Measurements from ENCODE around the gene ACSM6. TPM values are rescaled to one million over a fixed set of nuclear protein-coding genes. Genes with fewer than 3 reads are reported as not detected.

The ACSM6 gene
- total RNA-seq, 1 experiment from 2014 or later = not detected

DNA sequence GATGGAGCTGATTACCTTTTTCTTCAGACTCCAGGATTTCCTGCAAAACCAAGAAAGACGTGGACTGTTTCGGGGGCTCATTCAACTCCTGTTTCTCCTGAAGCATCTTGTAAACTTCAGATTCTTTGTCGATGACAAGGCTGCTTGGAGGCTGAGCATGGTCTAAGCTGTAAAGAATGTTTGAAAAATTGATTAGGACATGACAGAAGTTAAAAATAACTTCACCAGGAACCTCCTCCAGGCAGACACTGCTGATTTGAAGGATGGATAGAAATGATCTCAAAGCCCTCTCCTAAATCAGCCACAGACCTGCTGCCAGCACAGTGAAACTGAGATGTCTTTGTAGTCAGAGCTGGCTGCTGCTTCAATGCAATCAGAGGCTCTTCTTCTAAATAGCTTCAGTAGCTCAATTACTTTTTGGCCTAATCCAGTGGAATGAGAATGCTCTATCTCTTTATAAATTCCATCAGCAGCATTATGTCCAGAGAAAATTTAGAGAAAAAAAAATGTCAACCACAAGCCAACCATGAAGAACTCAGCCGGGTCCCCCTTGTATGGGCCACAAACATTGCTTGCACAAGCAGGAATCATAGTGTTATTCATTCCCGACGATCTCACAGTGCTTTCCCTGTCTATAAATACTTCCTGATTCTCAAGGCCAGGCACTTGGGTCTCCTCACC lies 53.3 kb downstream of the ACSM6 start:
- DNase-seq = no peak
- Histone ChIP-seq H3K27me3 (ENCODE audit: insufficient read depth, low read length) (no peaks in the 10 kb centered on the region), H3K79me2 (ENCODE audit: insufficient read depth, low read length) (no peaks in the 10 kb centered on the region), H3T11ph (ENCODE audit: low read length) (no peak overlapping the region), H2BK15ac (ENCODE audit: low read depth, low read length) (no peak overlapping the region), H3K9me3 (ENCODE audit: control insufficient read depth, low read depth, low read length) (no peaks in the 10 kb centered on the region), H2BK5ac (ENCODE audit: insufficient read length, low read length) (no peak overlapping the region), H2BK20ac (ENCODE audit: low read depth, low read length, poor library complexity, severe bottlenecking) (no peak overlapping the region), H4K20me1 (ENCODE audit: control insufficient read depth, insufficient read depth, insufficient read length) (no peaks in the 10 kb centered on the region), H2AK5ac (ENCODE audit: insufficient read length, low read length) (no peak overlapping the region), H3K23me2 (ENCODE audit: insufficient read length, low read depth, low read length, poor library complexity, severe bottlenecking) (no peaks in the 10 kb centered on the region), H3K23ac (ENCODE audit: insufficient read length, low read depth, low read length) (no peak overlapping the region), H4K8ac (replicated peaks; ENCODE audit: insufficient read length, low read depth, low read length) (no peak overlapping the region), H3K4me2 (ENCODE audit: insufficient read depth, insufficient read length, low read length) (no peak overlapping the region), H4K5ac (ENCODE audit: insufficient read length, low read depth, low read length) (no peak overlapping the region), H3K4ac (ENCODE audit: low read depth, low read length) (no peak overlapping the region), H3K18ac (ENCODE audit: insufficient read length, low read depth, low read length) (no peak overlapping the region), H3K4me1 (ENCODE audit: insufficient read depth, low read length) (peaks cover 5% of the 10 kb centered on the region; the same call in 1 of the 2 replicates), H3K14ac (ENCODE audit: insufficient read depth, low read length) (no peak overlapping the region), H3K56ac (ENCODE audit: insufficient read length, low read depth, low read length) (no peak overlapping the region), H4K91ac (ENCODE audit: insufficient read length, low read depth, low read length) (no peak overlapping the region), H2BK12ac (ENCODE audit: insufficient read length, low read depth, low read length) (no peak overlapping the region), H3K27ac (ENCODE audit: insufficient read length, low read depth, low read length) (no peak overlapping the region), H2BK120ac (ENCODE audit: low read depth, low read length, poor library complexity, severe bottlenecking) (no peak overlapping the region), H3K9ac (ENCODE audit: extremely low read depth, insufficient read length, low read length) (no peak overlapping the region), H3K79me1 (ENCODE audit: insufficient read depth, low read depth, low read length, poor library complexity, severe bottlenecking) (no peaks in the 10 kb centered on the region), H2AFZ (ENCODE audit: low read length) (no peak overlapping the region)
- Mint-ChIP-seq H3K4me1 (peaks cover 37 to 41% of the 10 kb centered on the region in 2 experiments), H3K4me3 (no peak overlapping the region), H3K27me3 (ENCODE audit: low read depth) (no peaks in the 10 kb centered on the region), H3K36me3 (ENCODE audit: insufficient read depth in 1 of 3, low read depth in 3 of 3) (peaks cover 4 to 38% (median 34%) of the 10 kb centered on the region in 3 experiments; a peak in 6 of 7 replicates), H3K9me3 (no peaks in the 10 kb centered on the region; a peak in 1 of 5 replicates), H3K27ac (peak overlapping the region; percentile 31 to 56 (median 47); a peak in 3 of 7 replicates)
- TF ChIP-seq, protein P1, sequence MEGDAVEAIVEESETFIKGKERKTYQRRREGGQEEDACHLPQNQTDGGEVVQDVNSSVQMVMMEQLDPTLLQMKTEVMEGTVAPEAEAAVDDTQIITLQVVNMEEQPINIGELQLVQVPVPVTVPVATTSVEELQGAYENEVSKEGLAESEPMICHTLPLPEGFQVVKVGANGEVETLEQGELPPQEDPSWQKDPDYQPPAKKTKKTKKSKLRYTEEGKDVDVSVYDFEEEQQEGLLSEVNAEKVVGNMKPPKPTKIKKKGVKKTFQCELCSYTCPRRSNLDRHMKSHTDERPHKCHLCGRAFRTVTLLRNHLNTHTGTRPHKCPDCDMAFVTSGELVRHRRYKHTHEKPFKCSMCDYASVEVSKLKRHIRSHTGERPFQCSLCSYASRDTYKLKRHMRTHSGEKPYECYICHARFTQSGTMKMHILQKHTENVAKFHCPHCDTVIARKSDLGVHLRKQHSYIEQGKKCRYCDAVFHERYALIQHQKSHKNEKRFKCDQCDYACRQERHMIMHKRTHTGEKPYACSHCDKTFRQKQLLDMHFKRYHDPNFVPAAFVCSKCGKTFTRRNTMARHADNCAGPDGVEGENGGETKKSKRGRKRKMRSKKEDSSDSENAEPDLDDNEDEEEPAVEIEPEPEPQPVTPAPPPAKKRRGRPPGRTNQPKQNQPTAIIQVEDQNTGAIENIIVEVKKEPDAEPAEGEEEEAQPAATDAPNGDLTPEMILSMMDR (conservative IDR thresholded peaks at IDR 0.05) = no peak
- no CpG with 5 or more reads among the region's 6 CpGs for WGBS (ENCODE audit: extremely low coverage, insufficient read length, low lambda C conversion rate)
